Measurements from ENCODE around the gene CAPS. TPM values are rescaled to one million over a fixed set of nuclear protein-coding genes. Genes with fewer than 3 reads are reported as not detected.
"Not testable (repeated sequence)": the region's sequence is repeated elsewhere in the genome, so short reads cannot be mapped to it uniquely, and the experiment has no call there.

The CAPS gene
- 2.4 and 4.6 TPM in 2 replicates for total RNA-seq

DNA sequence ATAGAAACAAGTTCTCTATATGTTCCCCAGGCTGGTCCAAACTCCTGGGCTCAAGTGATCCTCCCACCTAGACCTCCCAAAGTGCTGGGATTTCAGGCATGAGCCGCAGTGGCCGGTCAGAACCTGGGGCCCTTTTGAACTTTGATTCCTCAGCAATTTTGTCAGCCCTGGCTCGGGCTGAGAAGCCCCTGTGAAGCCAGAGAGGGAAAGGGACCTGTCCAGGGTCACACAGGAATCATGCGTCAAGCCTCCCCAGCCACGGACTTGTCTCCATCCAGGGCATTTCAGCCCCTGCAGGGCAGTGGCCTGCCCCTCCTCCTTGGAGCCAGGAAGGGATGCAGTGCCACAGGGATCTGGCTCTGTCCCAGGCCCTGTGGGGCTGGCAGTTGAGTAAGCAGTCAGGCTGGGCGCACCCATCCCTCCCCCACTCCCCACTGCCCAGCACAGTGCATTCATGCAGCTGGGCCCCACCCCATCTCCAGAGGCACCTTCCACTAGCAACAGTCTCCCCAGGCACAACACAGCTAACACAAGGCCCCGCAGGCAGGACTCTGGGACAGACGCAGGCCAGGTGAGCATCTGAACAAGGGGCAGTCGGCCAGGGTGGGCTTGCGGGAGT lies at the start of gene CAPS:
Gene CAPS (plus strand): TSS at position 516 of the 619 bp plus-strand sequence. CDS start 153 bp downstream, outside the sequence.
- DNase-seq (ENCODE audit: low read depth in 2 of 2) = no peak

GRCh38 chr19:5864725-5865486 lies 49.1 kb upstream of the CAPS start:
- no peak for DNase-seq (ENCODE audit: low read depth in 2 of 2)

DNA sequence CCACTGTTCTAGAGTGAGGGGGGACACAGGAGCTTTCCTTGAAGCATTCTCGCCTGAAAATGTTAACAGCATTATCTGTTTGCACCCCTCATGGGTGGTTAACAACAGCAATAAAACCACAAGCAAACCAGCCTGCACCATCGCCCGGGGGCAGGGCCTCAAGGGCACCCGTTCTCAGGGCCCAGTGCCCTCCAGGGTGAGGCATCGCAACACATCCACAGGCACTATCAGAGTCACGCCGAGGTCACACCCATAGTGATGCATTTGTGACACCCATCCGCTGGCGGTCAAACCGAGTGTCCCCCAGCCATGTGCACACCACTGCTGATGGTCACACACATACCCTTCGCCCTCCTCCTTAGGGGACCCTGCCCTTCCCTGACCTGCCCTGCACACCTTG lies 48.3 kb upstream of the CAPS start:
- no peak for DNase-seq (ENCODE audit: low read depth in 2 of 2)

- DNase-seq (ENCODE audit: low read depth in 2 of 2) = no peak
Observed at GRCh38 chr19:5867201-5868136, 46.6 kb upstream of the CAPS start.

DNA sequence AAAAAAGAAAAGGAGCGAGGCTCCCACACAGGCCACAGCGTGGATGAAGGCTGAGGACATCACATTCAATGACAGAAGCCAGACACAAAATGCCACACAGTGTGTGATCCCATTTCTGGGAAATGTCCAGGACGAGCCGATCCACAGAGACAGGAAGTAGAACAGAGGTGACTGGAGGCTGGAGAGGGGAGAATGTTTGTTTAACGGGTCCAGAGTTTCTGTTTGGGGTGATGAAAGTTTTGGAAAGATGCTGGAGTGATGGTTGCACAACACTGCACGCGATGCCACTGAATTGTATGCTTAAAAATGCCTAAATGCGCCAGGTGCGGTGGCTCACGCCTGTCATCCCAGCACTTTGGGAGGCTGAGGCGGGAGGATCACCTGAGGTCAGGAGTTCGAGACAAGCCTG lies 43.1 kb upstream of the CAPS start:
- DNase-seq (ENCODE audit: low read depth in 2 of 2) = no peak

DNA sequence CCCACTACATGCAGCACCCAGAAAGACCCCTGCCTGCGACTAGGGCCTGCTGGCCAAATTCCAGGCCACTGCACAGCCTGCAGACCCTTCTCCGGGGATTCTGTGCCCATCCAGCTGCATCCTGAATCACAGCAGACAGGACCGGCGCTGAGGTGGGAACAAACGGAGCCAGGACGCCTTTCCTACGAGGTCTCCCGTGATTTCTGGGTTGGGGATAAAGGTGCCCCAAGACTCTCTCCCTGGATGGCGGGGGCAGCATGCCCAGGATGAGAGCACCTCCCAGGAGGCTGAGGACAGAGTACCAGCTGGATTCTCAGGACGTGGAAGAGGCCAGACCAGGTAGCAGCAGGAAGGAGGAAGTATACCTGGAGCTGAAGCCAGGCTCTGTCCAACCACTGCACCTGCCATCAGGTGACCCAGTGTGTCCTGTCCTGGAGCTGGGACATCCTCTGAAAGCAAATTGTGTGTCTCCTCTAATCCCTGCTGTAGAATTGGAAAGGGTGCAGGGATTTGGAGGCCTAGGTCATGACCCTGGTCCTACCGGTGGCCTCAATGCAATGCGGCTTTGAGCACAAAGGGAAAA lies 40.3 kb upstream of the CAPS start:
- DNase-seq (ENCODE audit: low read depth in 2 of 2) = no peak

GRCh38 chr19:5874496-5874895 lies 39.6 kb upstream of the CAPS start:
- not testable (repeated sequence) for DNase-seq (ENCODE audit: low read depth in 2 of 2)

- no peak for DNase-seq (ENCODE audit: low read depth in 2 of 2)
Observed at GRCh38 chr19:5877427-5877826, 36.6 kb upstream of the CAPS start.

GRCh38 chr19:5877882-5878281 lies 36.2 kb upstream of the CAPS start:
- DNase-seq (ENCODE audit: low read depth in 2 of 2) = no peak

DNA sequence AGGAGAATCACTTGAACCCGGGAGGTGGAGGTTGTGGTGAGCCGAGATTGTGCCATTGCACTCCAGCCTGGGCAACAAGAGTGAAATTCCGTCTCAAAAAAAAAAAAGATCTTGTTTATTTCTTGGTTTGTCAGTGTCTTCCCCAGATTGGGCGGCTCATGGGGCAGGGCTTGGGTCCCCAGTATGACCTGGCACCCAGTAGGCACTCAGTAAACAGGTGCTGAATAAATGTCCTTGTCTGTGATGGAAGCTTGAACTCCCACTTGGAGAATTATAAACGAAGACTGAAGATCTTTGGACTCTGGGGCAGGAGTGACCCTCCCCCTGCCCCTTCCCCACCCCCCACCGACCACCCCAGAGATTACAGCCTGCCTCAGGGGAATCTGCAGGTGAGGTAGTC lies 33.9 kb upstream of the CAPS start:
- DNase-seq (ENCODE audit: low read depth in 2 of 2) = no peak

GRCh38 chr19:5880604-5881078 lies 33.4 kb upstream of the CAPS start:
- DNase-seq (ENCODE audit: low read depth in 2 of 2) = no peak

DNA sequence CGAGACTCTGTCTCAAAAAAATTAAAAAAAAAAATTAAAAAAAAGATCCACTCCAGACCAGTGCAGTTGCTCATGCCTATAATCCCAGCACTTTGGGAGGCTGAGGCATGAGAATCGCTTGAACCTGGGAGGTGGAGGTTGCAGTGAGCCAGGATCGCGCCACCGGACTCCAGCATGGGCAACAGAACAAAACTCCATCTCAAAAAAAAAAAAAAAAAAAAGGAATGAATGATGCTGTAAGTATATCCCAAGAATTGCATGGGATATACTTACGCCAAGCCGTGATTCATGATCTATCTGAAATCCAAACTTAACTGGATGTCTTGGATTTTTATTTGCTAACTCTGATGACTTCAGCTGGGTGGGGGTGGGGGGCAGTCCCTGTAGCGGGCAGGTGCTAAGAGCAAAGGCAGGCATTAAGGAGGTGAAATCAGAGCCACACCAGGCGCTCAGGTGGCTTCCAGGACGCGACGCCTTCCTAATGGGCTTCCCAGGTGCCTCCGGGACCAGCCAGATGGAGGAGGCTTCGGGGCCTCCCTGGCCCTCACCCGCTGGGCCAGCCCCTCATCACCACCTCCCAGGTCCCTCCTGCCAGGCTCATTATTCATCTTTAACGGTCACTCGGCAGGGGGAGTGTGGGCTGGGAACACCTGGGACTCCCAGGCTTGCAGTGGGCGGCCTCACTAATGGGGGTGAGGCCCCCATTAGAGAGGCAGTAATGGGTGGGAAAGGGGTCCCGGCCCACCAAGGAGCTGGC lies 32.3 kb upstream of the CAPS start:
- no peak for DNase-seq (ENCODE audit: low read depth in 2 of 2)

- no peak for DNase-seq (ENCODE audit: low read depth in 2 of 2)
Observed at GRCh38 chr19:5882421-5882968, 31.6 kb upstream of the CAPS start.

- not testable (repeated sequence) for DNase-seq (ENCODE audit: low read depth in 2 of 2)
Observed at GRCh38 chr19:5883157-5883873, 30.7 kb upstream of the CAPS start.

DNA sequence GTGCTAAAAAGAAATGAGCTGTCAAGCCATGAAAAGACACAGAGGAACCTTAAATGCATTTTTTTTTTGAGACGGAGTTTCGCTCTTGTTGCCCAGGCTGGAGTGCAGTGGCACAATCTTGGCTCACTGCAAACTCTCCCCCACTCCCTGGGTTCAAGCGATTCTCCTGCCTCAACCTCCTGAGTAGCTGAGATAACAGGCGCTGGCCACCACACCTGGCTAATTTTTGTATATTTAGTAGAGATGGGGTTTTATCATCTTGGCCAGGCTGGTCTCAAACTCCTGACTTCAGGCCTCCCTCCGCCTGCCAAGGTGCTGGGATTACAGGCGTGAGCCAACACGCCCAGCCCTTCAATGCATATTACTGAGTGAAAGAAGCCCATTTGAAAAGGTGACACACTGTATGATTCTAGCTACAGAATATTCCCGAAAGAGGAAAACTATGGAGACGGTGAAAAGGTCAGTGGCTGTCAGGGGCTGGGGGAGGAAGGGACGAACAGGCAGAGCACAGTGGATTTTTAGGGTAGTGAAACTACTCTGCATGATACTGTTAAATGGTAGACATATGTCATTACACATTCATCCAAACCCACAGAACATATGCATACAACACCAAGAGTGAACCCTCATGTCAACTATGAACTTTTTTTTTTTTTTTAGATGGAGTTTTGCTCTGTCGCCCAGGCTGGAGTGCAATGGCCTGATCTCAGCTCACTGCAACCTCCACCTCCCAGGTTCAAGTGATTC lies 29.8 kb upstream of the CAPS start:
- DNase-seq (ENCODE audit: low read depth in 2 of 2) = not testable (repeated sequence)

GRCh38 chr19:5889288-5889971 lies 24.6 kb upstream of the CAPS start:
- no peak for DNase-seq (ENCODE audit: low read depth in 2 of 2)

DNA sequence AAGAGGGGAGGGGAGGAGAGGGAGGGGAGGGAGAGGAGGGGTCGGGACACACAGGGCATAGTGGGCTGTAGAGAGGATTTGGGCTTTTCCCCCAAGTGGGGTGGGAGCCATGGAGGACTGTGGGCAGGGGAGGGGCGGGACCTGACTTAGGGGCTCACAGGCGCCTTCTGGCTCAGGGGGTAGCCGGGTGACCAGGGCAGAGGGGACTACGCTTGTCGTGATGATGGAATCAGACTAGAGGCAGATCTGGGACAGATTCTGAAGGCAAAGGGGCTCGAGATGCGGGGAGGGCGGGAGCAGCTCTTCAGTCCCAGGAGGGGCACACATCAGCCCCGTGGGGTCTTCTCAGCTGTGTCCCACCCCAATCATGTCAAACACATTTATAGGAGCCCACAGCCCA lies 24.0 kb upstream of the CAPS start:
- no peak for DNase-seq (ENCODE audit: low read depth in 2 of 2)

DNA sequence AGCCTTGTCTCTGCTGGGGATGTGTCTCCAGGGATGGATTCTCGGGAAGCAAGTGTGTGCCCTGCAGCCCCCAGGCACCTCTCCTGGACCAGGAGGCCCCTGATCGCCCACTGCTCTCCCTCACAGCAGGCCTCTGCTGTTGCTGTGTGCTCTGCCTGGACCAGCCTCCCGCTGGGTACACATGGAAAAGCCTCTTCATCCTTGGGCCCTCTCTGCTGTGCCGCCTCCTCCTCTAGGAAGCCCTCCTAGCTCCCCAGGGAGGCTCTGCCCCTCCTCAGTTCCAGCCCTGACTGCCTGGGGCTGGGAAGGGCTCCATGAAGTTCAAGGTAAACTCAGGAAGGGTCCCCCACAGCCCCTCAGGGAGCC lies 22.5 kb upstream of the CAPS start:
- DNase-seq (ENCODE audit: low read depth in 2 of 2) = no peak
